IgD-negative memory B cell (primary cell): Measurements from ENCODE around the gene MAPK1. TPM values are rescaled to one million over a fixed set of nuclear protein-coding genes. Genes with fewer than 3 reads are reported as not detected.
A peak's percentile ranks its signal among the peaks of the same experiment; 100 is the strongest.
"Not testable (repeated sequence)": the region's sequence is repeated elsewhere in the genome, so short reads cannot be mapped to it uniquely, and the experiment has no call there.

ENCODE experiments used
- H3K27ac Mint-ChIP-seq, 3 donors: one replicate each; pipeline ENCODE4 v1.8.0; 2020 to 2022; ENCODE audit warnings: mild to moderate bottlenecking in 3 of 3, mixed read lengths in 3 of 3, moderate library complexity in 1 of 3
- H3K27me3 Mint-ChIP-seq: one replicate; pipeline ENCODE4 v1.8.0; 2021; ENCODE audit warnings: mixed read lengths
- H3K36me3 Mint-ChIP-seq: one replicate; pipeline ENCODE4 v1.8.0; 2020; ENCODE audit warnings: mild to moderate bottlenecking, mixed read lengths
- H3K4me1 Mint-ChIP-seq, 3 donors: one replicate each; pipeline ENCODE4 v1.8.0; 2020 to 2022; ENCODE audit warnings: mixed read lengths in 3 of 3, mild to moderate bottlenecking in 1 of 3
- H3K4me3 Mint-ChIP-seq, 4 donors: one replicate each; pipeline ENCODE4 v1.8.0; 2020 to 2022; ENCODE audit warnings: mild to moderate bottlenecking in 4 of 4, mixed read lengths in 4 of 4, moderate library complexity in 3 of 4
- H3K9me3 Mint-ChIP-seq, 3 donors: one replicate each; pipeline ENCODE4 v1.8.0; 2020 to 2021; ENCODE audit warnings: mixed read lengths in 3 of 3, mild to moderate bottlenecking in 1 of 3
- polyA plus RNA-seq: library from polyadenylated mRNA; unstranded; fragments of 300-500 nt; fragmentation: Illumina TruSeq; gene quantifications from one replicate; pipeline ENCODE4 v1.2.3, GENCODE V29; 2021

MAPK1 gene
- polyA plus RNA-seq, 1 donor from 2014 or later, result 41.2 TPM

DNA sequence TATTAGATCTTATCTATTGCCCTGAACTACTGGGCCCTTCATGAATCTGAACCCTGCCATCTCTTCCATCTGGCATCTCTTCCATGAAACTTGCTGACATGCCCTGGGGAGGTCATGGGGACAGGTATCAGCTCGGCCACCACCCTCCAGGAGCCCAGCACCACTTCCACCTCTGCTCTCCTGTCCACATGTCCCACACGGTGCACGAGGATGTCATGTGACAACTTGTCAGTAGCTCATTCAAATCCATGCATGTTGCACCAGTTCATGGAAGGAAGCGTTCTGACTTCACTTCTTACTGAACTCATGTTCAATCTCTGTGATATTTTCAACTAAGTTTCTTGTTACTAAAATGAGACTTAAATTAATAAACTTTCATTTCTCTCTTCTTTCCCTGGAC, 148.4 kb downstream of the MAPK1 start:
- Mint-ChIP-seq H3K27ac (peak overlapping the region in 1 of 3 donors; percentile 96), H3K4me1 (peaks cover 10 to 16% (median 13%) of the 10 kb centered on the region in 3 donors), H3K36me3 (peaks cover 6% of the 10 kb centered on the region), H3K27me3 (no peaks in the 10 kb centered on the region), H3K4me3 (peak overlapping the region in 1 of 4 donors; percentile 46), H3K9me3 (no peaks in the 10 kb centered on the region)

DNA sequence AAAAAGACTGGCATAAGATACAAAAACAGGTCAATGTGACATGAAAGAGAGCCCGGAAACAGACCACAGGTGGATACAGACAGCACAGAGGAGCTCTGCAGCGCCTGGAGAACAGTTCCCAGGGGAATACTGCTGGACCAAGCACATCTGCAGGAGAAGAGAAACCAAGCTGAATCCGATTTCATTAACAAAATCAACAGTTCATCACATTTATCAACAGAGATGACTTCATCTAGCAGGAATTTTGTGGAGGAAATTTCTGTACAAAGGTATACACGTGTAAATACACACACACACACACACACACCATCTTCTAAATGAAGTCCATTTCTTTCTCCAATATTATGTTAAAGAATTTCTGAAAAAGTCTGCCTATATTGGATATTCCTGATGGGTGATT, 148.9 kb downstream of the MAPK1 start:
- Mint-ChIP-seq H3K27ac (no peak overlapping the region), H3K27me3 (no peaks in the 10 kb centered on the region), H3K9me3 (no peaks in the 10 kb centered on the region), H3K4me1 (peaks cover 11 to 16% (median 13%) of the 10 kb centered on the region in 3 donors), H3K4me3 (peak overlapping the region in 1 of 4 donors; percentile 38), H3K36me3 (peaks cover 4% of the 10 kb centered on the region)

DNA sequence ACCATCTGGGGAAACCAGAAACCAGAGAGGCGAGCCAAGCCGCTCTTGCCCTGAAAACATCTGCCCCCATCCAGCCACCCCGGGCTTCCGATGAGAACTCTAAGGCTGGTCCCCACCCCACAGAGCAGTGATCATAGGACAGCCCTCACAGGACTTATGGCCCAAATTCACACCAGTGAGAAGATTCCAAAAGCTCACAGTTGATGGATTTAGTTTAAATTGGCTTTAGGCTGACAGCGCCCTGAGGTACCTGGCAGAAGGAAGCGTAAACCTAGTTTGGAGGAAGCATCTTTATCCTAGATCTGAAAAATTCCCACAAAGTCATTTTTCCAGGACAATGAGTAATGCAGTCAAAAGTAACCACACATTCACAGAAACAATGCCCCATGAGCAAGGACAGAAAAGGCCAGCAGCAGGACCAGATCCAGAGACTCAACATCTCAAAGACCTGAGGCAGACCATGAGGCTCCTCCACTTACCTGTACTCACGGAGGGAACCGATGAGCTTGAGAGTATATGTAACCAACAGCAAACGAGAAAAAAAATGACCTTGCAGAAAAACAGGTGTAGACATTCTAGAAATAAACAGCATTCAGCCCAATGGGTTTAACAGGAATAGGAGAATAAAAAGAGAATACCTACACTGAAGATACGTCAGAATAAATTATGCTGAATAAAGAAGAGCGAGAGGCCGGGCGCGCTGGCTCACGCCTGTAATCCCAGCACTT, 150.9 kb downstream of the MAPK1 start:
- H3K36me3 Mint-ChIP-seq, H3K27ac Mint-ChIP-seq, H3K9me3 Mint-ChIP-seq, H3K4me3 Mint-ChIP-seq, H3K27me3 Mint-ChIP-seq: not testable (repeated sequence)
- H3K4me1 Mint-ChIP-seq, result peaks cover 12 to 18% (median 16%) of the 10 kb centered on the region in 3 donors

DNA sequence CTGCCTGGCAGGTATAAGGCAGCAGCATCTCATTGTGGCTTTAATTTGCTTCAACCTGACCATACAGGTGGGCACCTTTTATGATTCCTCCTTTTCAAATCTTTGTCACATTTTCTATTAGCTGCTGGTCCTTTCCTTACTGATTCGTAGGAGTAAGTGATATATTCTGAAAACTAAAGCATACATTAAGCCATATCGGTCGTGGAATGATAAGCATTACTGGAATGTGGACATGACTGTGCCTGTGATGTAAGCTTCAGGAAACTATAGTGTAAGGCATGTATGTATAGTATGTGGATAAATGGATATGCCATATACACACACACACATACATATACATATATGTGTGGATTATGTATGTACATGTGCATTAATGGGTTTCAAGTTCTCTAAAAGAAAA, 152.7 kb downstream of the MAPK1 start:
- Mint-ChIP-seq H3K4me1 (peaks cover 12 to 18% (median 16%) of the 10 kb centered on the region in 3 donors), H3K27ac (peak overlapping the region in 1 of 3 donors; percentile 53), H3K27me3 (no peaks in the 10 kb centered on the region), H3K36me3 (peaks cover 4% of the 10 kb centered on the region), H3K9me3 (no peaks in the 10 kb centered on the region), H3K4me3 (no peak overlapping the region)

DNA sequence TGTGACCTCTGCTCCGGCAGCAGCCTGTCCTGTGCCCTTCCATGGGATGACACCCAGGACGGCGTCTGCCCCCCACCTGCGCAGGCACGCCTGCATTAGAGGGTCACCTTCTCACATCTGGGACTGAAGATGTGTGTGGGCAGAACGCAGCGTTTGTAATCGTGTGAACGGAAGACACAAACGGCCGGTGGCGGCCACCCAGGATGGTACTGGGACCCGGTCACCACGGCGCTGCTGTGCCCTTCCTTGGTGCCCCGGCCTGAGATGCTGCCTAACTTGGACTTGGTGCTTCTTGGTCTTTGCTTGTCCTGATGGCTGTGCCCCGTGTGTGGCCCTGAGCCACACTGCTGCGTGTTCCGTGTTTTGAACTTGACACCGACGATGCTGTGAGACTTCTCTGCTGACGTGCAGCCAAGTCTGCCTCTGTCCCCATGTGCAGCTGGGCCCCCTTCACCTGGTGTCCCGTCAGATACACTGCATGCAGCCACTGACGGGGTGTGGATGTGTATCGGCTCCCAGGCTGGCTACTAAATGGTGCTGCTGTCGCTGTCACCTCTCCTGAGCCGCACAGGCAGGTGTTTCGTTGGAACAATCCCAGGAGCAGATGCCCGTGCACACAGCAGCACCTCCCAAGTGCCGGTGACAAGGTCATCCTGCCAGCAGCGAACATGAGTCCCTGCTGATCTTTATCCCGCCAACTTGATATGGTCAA, 153.2 kb downstream of the MAPK1 start:
- peak overlapping the region in 1 of 4 donors; percentile 52 for H3K4me3 Mint-ChIP-seq
- no peaks in the 10 kb centered on the region for H3K27me3 Mint-ChIP-seq
- no peak overlapping the region for H3K27ac Mint-ChIP-seq
- H3K9me3 Mint-ChIP-seq, result no peaks in the 10 kb centered on the region
- peaks cover 9 to 15% (median 12%) of the 10 kb centered on the region in 3 donors for H3K4me1 Mint-ChIP-seq
- peaks cover 4% of the 10 kb centered on the region for H3K36me3 Mint-ChIP-seq

DNA sequence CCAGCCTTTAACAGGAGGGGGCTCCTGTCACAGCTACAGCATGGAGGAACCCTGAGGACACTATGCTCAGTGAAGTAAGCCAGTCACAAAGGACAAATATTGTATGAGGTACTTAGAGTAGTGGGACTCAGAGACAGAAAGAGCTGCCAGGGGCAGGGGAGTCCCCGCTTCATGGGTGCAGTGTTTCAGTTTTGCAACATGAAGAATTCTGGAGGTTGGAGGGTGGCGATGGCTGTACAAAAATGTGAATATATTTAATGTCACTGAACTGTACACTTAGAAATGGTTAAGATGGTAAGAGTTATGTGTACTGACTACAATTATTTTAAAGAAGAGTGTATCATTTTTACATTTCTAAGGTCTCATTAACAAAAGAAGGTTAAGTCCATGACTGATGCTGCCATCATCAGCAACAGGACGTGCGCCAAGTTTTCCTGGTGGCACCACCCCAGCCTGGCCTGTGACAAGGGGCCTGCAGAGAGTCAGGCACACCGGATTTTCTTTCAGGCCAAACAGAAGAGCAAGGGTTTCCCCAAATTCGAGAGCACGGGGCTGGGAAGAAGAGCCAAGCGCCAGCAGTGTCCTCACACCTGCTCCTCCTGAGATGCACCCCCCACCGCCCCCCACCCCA, 153.9 kb downstream of the MAPK1 start:
- Mint-ChIP-seq H3K4me1 (peaks cover 5 to 10% (median 7%) of the 10 kb centered on the region in 3 donors), H3K27me3 (no peaks in the 10 kb centered on the region), H3K9me3 (no peaks in the 10 kb centered on the region), H3K4me3 (peak overlapping the region in 1 of 4 donors; percentile 49), H3K27ac (peak overlapping the region in 1 of 3 donors; percentile 52), H3K36me3 (peaks cover 2% of the 10 kb centered on the region)

DNA sequence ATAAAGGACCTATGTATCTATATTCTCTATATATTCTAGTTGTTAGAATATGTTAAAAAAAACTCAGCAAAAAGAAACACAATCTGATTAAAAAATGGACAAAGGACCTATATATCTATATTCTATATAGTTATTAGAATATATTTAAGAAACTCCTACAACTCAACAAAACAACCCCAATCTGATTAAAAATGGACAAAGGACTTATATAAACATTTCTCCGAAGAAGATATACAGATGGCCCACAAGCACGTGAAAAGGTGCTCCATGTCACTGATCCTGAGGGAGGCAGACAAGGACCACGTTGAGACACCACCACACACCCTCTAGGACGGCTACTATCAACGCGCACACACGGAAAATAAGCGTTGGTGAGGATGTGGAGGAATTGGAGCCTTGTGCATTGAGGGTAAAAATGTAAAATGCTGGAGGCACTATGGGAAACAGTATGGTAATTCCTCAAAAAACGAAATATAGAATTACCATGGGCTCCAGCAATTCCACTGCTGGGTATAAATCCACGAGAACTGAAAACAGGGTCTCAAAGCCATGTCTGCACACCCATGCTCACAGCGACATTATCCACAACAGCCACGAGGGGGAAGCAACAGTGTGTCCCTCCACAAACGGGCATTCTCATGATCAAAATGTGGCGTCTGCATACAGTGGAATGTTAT, 154.6 kb downstream of the MAPK1 start:
- Mint-ChIP-seq H3K9me3 (no peaks in the 10 kb centered on the region), H3K4me1 (peaks cover 5 to 9% (median 7%) of the 10 kb centered on the region in 3 donors), H3K27me3 (no peaks in the 10 kb centered on the region), H3K4me3 (peak overlapping the region in 1 of 4 donors; percentile 49), H3K36me3 (peaks cover 2% of the 10 kb centered on the region), H3K27ac (peak overlapping the region in 1 of 3 donors; percentile 52)

DNA sequence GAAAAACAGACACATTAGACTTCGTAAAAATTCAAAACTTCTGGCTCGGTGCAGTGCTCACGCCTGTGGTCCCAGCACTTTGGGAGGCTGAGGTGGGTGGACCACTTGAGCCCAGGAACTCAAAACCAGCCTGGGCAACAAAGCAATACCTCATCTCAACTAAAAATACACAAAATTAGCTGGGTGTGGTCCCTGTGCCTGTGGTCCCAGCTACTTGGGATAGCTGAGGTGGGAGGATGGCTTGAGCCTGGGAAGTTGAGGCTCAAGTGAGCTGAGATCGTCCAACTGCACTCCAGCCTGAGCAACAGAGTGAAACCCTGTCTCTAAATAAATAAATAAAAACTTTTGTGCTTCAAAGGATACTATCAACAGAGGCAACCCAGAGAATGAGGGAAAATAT, 155.6 kb downstream of the MAPK1 start:
- Mint-ChIP-seq H3K27ac (no peak overlapping the region), H3K27me3 (no peaks in the 10 kb centered on the region), H3K4me1 (peaks cover 5 to 11% (median 5%) of the 10 kb centered on the region in 3 donors), H3K36me3 (peaks cover 2% of the 10 kb centered on the region), H3K4me3 (no peak overlapping the region), H3K9me3 (no peaks in the 10 kb centered on the region)

DNA sequence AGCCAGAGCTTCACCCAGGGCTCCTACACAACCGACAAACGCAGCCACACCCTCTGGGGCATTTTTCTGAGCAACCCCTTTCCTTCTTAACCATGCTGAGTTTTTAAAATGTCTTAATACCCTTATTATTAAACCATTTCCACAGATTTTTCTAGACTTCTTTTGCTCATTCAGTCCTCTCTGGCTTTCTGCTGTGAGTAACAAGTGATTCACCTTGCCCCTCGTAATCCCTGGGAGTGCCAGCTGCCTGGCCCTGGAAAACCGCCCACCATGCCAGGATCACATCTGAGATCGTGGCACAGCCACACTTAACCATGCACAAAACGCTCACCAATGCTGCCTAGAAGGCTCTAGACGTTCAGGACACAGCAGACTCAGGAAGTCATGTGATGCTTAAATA, 157.3 kb downstream of the MAPK1 start:
- H3K4me3 Mint-ChIP-seq, result no peak overlapping the region
- H3K27ac Mint-ChIP-seq, result peak overlapping the region in 1 of 3 donors; percentile 57
- no peaks in the 10 kb centered on the region for H3K9me3 Mint-ChIP-seq
- H3K36me3 Mint-ChIP-seq, result peaks cover 2% of the 10 kb centered on the region
- H3K27me3 Mint-ChIP-seq, result no peaks in the 10 kb centered on the region
- H3K4me1 Mint-ChIP-seq, result peaks cover 5 to 11% (median 5%) of the 10 kb centered on the region in 3 donors

DNA sequence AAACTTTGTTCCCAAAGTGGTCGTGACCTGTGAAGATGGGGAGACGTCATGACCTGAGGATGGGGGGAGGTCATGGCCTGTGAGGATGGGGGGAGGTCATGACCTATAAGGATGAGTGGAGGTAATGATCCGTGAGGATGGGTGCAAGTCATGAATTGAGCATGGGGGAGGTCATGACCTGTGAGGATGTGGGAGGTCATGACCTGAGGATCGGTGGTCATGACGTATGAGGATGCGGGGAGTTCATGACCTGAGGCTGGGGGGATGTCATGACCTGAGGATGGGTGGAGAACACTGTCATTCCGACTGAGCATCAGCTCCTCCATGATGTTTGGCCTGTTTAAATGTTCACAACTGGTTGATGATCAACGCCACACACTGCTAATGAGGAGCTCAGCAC, 157.8 kb downstream of the MAPK1 start:
- H3K9me3 Mint-ChIP-seq, result no peaks in the 10 kb centered on the region

DNA sequence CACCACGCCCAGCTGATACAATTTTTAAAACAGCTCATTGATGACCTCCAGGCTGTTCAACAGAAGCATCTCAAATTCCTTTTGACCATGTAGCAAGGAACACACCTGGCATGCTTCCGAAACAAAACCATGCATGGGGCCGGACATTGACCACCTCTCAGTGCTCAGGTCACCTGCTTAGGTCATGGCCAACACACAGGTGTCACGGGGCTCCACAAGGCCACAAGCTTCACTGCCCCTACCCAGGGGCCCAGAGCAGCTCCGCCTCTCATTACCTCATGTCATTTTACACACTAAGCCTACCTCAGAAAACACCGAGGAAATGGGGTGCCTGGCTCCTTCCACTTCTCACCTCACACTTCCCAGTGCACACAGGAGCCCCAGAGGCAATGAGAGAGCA, 158.5 kb downstream of the MAPK1 start:
- H3K27ac Mint-ChIP-seq, result no peak overlapping the region
- no peak overlapping the region for H3K4me3 Mint-ChIP-seq
- no peaks in the 10 kb centered on the region for H3K27me3 Mint-ChIP-seq
- no peaks in the 10 kb centered on the region for H3K9me3 Mint-ChIP-seq
- peaks cover 2% of the 10 kb centered on the region for H3K36me3 Mint-ChIP-seq
- H3K4me1 Mint-ChIP-seq, result peaks cover 0 to 10% (median 5%) of the 10 kb centered on the region in 3 donors

More for the DNA sequence above, 157.8 kb downstream of the MAPK1 start:
- peaks cover 2% of the 10 kb centered on the region for H3K36me3 Mint-ChIP-seq
- H3K27ac Mint-ChIP-seq, result no peak overlapping the region
- H3K4me1 Mint-ChIP-seq, result peaks cover 2 to 10% (median 5%) of the 10 kb centered on the region in 3 donors
- H3K4me3 Mint-ChIP-seq, result no peak overlapping the region
- H3K27me3 Mint-ChIP-seq, result no peaks in the 10 kb centered on the region

DNA sequence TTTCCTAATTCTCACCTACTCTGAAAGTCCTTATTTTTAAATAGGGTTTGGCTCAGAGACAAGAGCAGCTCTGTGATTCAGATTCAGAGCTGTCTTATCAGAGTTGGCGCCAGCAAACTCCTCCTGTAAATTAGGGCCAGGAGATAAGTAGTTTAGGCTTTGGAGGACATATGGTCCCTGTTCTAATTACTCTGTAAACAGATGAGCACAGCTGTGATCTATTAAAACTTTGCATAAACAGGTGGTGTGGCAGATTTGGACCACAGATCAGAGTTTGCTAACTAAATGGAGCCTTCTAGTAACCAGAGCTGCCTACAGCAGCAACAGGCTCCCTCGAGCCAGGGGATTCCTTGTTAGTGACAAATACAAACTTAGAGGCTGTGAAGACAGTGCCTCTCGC, 159.8 kb downstream of the MAPK1 start:
- no peaks in the 10 kb centered on the region for H3K27me3 Mint-ChIP-seq
- H3K36me3 Mint-ChIP-seq, result peaks cover 2% of the 10 kb centered on the region
- no peak overlapping the region for H3K27ac Mint-ChIP-seq
- H3K4me1 Mint-ChIP-seq, result peaks cover 0 to 5% (median under 1%) of the 10 kb centered on the region in 3 donors
- H3K9me3 Mint-ChIP-seq, result no peaks in the 10 kb centered on the region
- H3K4me3 Mint-ChIP-seq, result peak overlapping the region in 1 of 4 donors; percentile 67
